A549 (cell line): ENCODE measurements around the gene SLC22A17. TPM values are rescaled to one million over a fixed set of nuclear protein-coding genes. Genes with fewer than 3 reads are reported as not detected.

ENCODE experiments used
- ATAC-seq, 2 experiments: fragments of 200-7000 bp in 1 of 2; fragments of >200 bp in 1 of 2; cut with Nextera tagmentation in 1 of 2; cut with Tn5 transposase in 1 of 2; 3 replicates each; pipeline versions ENCODE4 v1.8.0 to v1.9.1; 2018 to 2020; ENCODE audit warnings: mild to moderate bottlenecking in 1 of 2, moderate library complexity in 1 of 2
- CTCF ChIA-PET: fragments of 300-600 bp; sonication (Branson Sonifier 250); formaldehyde crosslinking; extraction: SDS; loops from one replicate; lab custom pipeline; 2021; ENCODE audit warnings: antibody characterized with exemption, inconsistent platforms; lab: Yijun Ruan, JAX
- POLR2A ChIA-PET: fragments of 350-600 bp; formaldehyde crosslinking; extraction: SDS; loops from one replicate; lab custom pipeline; 2021; ENCODE audit warnings: antibody characterized with exemption, inconsistent platforms; lab: Yijun Ruan, JAX
- DNase-seq, 2 experiments: peaks; one replicate each; pipeline versions ENCODE4 v3.0.0 to v3.0.0-alpha.2; 2011 to 2016; ENCODE audit warnings: low read depth in 1 of 2, low spot score in 1 of 2
- FAIRE-seq: peaks from 2 replicates; lab custom pipeline; 2011; peaks lifted over from hg19 to GRCh38; lab: Jason Lieb, UNC
- H3K27ac ChIP-seq, 2 experiments: fragments of >200 bp; sonication (Bioruptor Twin); formaldehyde crosslinking; 3 replicates each; pipeline ENCODE4 v1.5.1; 2016 to 2017
- H3K4me1 ChIP-seq: fragments of >200 bp; sonication (Bioruptor Twin); formaldehyde crosslinking; 3 replicates; pipeline ENCODE4 v1.6.1; 2016
- H3K4me2 ChIP-seq: fragments of >200 bp; sonication (Bioruptor Twin); formaldehyde crosslinking; 3 replicates; pipeline ENCODE4 v1.6.1; 2016
- H3K4me3 ChIP-seq: fragments of >200 bp; sonication (Bioruptor Twin); formaldehyde crosslinking; 3 replicates; pipeline ENCODE4 v1.5.1; 2016
- H3K9me3 ChIP-seq: fragments of >200 bp; sonication (Bioruptor Twin); formaldehyde crosslinking; 3 replicates; pipeline ENCODE4 v1.6.1; 2016
- CBX8 ChIP-seq: fragments of 200-600 bp; sonication (generic); IDR thresholded peaks from 2 replicates; pipeline ENCODE4 v1.6.1; 2016
- CEBPB ChIP-seq, 2 experiments: fragments of >200 bp in 1 of 2; sonication (Bioruptor Twin) in 1 of 2; formaldehyde crosslinking in 1 of 2; IDR thresholded peaks; 2 replicates each; pipeline ENCODE4 v1.6.1; 2012 to 2016
- CHD4 ChIP-seq: fragments of 200-600 bp; sonication (generic); IDR thresholded peaks from 2 replicates; pipeline ENCODE4 v1.6.1; 2016; ENCODE audit warnings: antibody characterized with exemption, mild to moderate bottlenecking, borderline replicate concordance
- EHF ChIP-seq: fragments of 250-450 bp; sonication (Bioruptor Pico); IDR thresholded peaks from 2 replicates; pipeline ENCODE4 v1.5.0; 2020; ENCODE audit warnings: mild to moderate bottlenecking
- EHMT2 ChIP-seq: fragments of 200-600 bp; sonication (generic); IDR thresholded peaks from 2 replicates; pipeline ENCODE4 v1.6.1; 2016; ENCODE audit warnings: antibody characterized with exemption, low read depth, mild to moderate bottlenecking, moderate library complexity
- ESRRA ChIP-seq: fragments of 150-350 bp; IDR thresholded peaks from 2 replicates; pipeline ENCODE4 v1.6.1; 2014; ENCODE audit warnings: mild to moderate bottlenecking, low read length, borderline replicate concordance
- FOSB ChIP-seq: fragments of 250-450 bp; sonication (Bioruptor Pico); IDR thresholded peaks from 2 replicates; pipeline ENCODE4 v1.5.0; 2020; ENCODE audit warnings: mild to moderate bottlenecking, moderate library complexity
- FOSL2 ChIP-seq, 2 experiments: fragments of 450-650 bp in 1 of 2; fragments of >200 bp in 1 of 2; sonication (Bioruptor Twin) in 1 of 2; formaldehyde crosslinking; IDR thresholded peaks; 2 replicates each; pipeline versions ENCODE4 v1.5.0 to v1.6.1; 2016 to 2020; ENCODE audit warnings: mild to moderate bottlenecking in 1 of 2, moderate library complexity in 1 of 2
- FOXS1 ChIP-seq: fragments of 250-450 bp; sonication (Bioruptor Pico); IDR thresholded peaks from 2 replicates; pipeline ENCODE4 v1.5.0; 2020; ENCODE audit warnings: mild to moderate bottlenecking, moderate library complexity
- HEYL ChIP-seq: fragments of 250-450 bp; sonication (Bioruptor Pico); IDR thresholded peaks from 2 replicates; pipeline ENCODE4 v1.8.0; 2021; ENCODE audit warnings: mild to moderate bottlenecking, moderate library complexity
- JUN ChIP-seq, 2 experiments: fragments of >200 bp; sonication (Bioruptor Twin); formaldehyde crosslinking; IDR thresholded peaks; 2 replicates in 1 of 2; 3 replicates in 1 of 2; pipeline ENCODE4 v1.6.1; 2016 to 2017
- JUNB ChIP-seq: fragments of >200 bp; sonication (Bioruptor Twin); formaldehyde crosslinking; IDR thresholded peaks from 2 replicates; pipeline ENCODE4 v1.6.1; 2016
- MAX ChIP-seq: IDR thresholded peaks from 2 replicates; pipeline ENCODE4 v1.6.1; 2012
- MYC ChIP-seq: IDR thresholded peaks from 2 replicates; pipeline ENCODE4 v1.6.1; 2012; ENCODE audit warnings: mild to moderate bottlenecking, inconsistent platforms, low read length, improper control_type of control experiment, borderline replicate concordance
- NPAS2 ChIP-seq: fragments of 250-450 bp; sonication (Bioruptor Pico); IDR thresholded peaks from 2 replicates; pipeline ENCODE4 v1.8.0; 2022; ENCODE audit warnings: mild to moderate bottlenecking, moderate library complexity, borderline replicate concordance
- NR3C1 ChIP-seq: fragments of >200 bp; sonication (Bioruptor Twin); formaldehyde crosslinking; IDR thresholded peaks from 3 replicates; pipeline ENCODE4 v1.6.1; 2017
- PBX3 ChIP-seq: IDR thresholded peaks from 2 replicates; pipeline ENCODE4 v1.6.1; 2012
- RARB ChIP-seq: fragments of 250-450 bp; sonication (Bioruptor Pico); IDR thresholded peaks from 2 replicates; pipeline ENCODE4 v1.8.0; 2021; ENCODE audit warnings: mild to moderate bottlenecking, moderate library complexity
- RCOR1 ChIP-seq: fragments of 150-350 bp; IDR thresholded peaks from 2 replicates; pipeline ENCODE4 v1.6.1; 2014; ENCODE audit warnings: antibody characterized with exemption, low read length, low read depth
- RNF2 ChIP-seq: fragments of 200-600 bp; sonication (generic); IDR thresholded peaks from 2 replicates; pipeline ENCODE4 v1.6.1; 2016; ENCODE audit warnings: low read depth, mild to moderate bottlenecking, antibody characterized with exemption, moderate library complexity, borderline replicate concordance
- SMC3 ChIP-seq: fragments of >200 bp; sonication (Bioruptor Twin); formaldehyde crosslinking; IDR thresholded peaks from 3 replicates; pipeline ENCODE4 v1.6.1; 2018; ENCODE audit warnings: inconsistent platforms
- USF2 ChIP-seq: fragments of 450-650 bp; IDR thresholded peaks from 2 replicates; pipeline ENCODE4 v1.6.1; 2014; ENCODE audit warnings: antibody characterized with exemption
- ZC3H11A ChIP-seq: fragments of 450-650 bp; IDR thresholded peaks from 2 replicates; pipeline ENCODE4 v1.6.1; 2014; ENCODE audit warnings: antibody characterized with exemption, mild to moderate bottlenecking
- ZFP36 ChIP-seq: fragments of 450-650 bp; IDR thresholded peaks from 2 replicates; pipeline ENCODE4 v1.6.1; 2014; ENCODE audit warnings: borderline replicate concordance; ENCODE audit not compliant: partially characterized antibody
- ZNF302 ChIP-seq: fragments of 250-450 bp; sonication (Bioruptor Pico); IDR thresholded peaks from 2 replicates; pipeline ENCODE4 v1.9.0; 2021; ENCODE audit warnings: inconsistent platforms, mild to moderate bottlenecking, moderate library complexity
- WGBS: methylation state at CpG from one replicate; pipeline ENCODE4 v1.1.6; 2017; ENCODE audit errors: missing lambda C conversion rate; 5-methylcytosine and 5-hydroxymethylcytosine counted together
- polyA plus RNA-seq, 4 experiments: library from polyadenylated mRNA; depleted of rRNA in 3 of 4; stranded (reverse); fragments of >200 nt; fragmentation: RNase III in 1 of 4; extraction: RNeasy Plus Mini Kit Qiagen cat#74134 plus additional on column Dnase treatment in 1 of 4; gene quantifications; 2 replicates in 3 of 4; 3 replicates in 1 of 4; pipeline ENCODE4 v1.2.3, GENCODE V29; 2011 to 2017
- TF ChIP-seq, protein P1 (sequence below): fragments of >200 bp; sonication (Bioruptor Twin); formaldehyde crosslinking; IDR thresholded peaks from 3 replicates; pipeline ENCODE4 v1.5.1; 2016
- TF ChIP-seq, protein P2 (sequence below): fragments of >200 bp; sonication (Bioruptor Twin); formaldehyde crosslinking; IDR thresholded peaks from 2 replicates; pipeline ENCODE4 v1.6.1; 2016
- TF ChIP-seq, protein P3 (sequence below): fragments of 150-350 bp; IDR thresholded peaks from 2 replicates; pipeline ENCODE4 v1.6.1; 2014; ENCODE audit warnings: low read depth, mild to moderate bottlenecking, low read length
- TF ChIP-seq, protein P4 (sequence below): IDR thresholded peaks from 2 replicates; pipeline ENCODE4 v1.6.1; 2012; ENCODE audit warnings: low read depth, borderline replicate concordance

Gene SLC22A17
- polyA plus RNA-seq, 2 of the 4 experiments (the other 2 are of a cell fraction): 3.5 to 8.4 TPM

GRCh38 chr14:23322568-23323517, 29.8 kb downstream of the SLC22A17 start (continued):
- TF ChIP-seq FOSL2 (IDR thresholded peaks at IDR 0.05) (no peak), FOSL2 (CRISPR knock-in tag; IDR thresholded peaks at IDR 0.05) (no peak), NPAS2 (no peak), JUNB (no peak)

GRCh38 chr14:23321572-23322547, 30.8 kb downstream of the SLC22A17 start:
- under 1% methylated on average over 25 of the region's 64 CpGs for WGBS
- DNase-seq (peak; percentile 41 to 44), FAIRE-seq (no peak), ATAC-seq (peak; percentile 43 to 51)
- Histone ChIP-seq H3K9me3 (no peaks in the 10 kb centered on the region), H3K4me3 (peak overlapping the region; percentile 97), H3K4me1 (peaks cover 24% of the 10 kb centered on the region), H3K4me2 (peak overlapping the region; percentile 87), H3K27ac (peak overlapping the region; percentile 99 to 100)
- ChIA-PET POLR2A (interaction anchor here (0.5 to 3.2 kb wide), 12 partner anchors 11 to 793 kb away, joined by 3 to 64 read pairs (median 6); partner anchors contain the start of genes ACIN1, BCL2L2, C14orf119 and DCAF11), CTCF (interaction anchor here (0.5 to 5.2 kb wide), 15 partner anchors 12 to 823 kb away, joined by 3 to 30 read pairs (median 5); partner anchors contain the start of genes PPP1R3E and SLC22A17)
- TF ChIP-seq ZC3H11A: no peak
- TF ChIP-seq CBX8: no peak
- 0 out of 2 replicates have a peak, but pooled peaks have one; percentile 37 for TF ChIP-seq MAX
- TF ChIP-seq CEBPB (IDR thresholded peaks at IDR 0.05): no peak
- TF ChIP-seq EHF (CRISPR knock-in tag): no peak
- TF ChIP-seq EHMT2: no peak
- no peak for TF ChIP-seq SMC3
- TF ChIP-seq HEYL: no peak
- TF ChIP-seq MYC: 0 out of 2 replicates have a peak, but pooled peaks have one; percentile 62
- no peak for TF ChIP-seq CHD4
- TF ChIP-seq, protein P1, sequence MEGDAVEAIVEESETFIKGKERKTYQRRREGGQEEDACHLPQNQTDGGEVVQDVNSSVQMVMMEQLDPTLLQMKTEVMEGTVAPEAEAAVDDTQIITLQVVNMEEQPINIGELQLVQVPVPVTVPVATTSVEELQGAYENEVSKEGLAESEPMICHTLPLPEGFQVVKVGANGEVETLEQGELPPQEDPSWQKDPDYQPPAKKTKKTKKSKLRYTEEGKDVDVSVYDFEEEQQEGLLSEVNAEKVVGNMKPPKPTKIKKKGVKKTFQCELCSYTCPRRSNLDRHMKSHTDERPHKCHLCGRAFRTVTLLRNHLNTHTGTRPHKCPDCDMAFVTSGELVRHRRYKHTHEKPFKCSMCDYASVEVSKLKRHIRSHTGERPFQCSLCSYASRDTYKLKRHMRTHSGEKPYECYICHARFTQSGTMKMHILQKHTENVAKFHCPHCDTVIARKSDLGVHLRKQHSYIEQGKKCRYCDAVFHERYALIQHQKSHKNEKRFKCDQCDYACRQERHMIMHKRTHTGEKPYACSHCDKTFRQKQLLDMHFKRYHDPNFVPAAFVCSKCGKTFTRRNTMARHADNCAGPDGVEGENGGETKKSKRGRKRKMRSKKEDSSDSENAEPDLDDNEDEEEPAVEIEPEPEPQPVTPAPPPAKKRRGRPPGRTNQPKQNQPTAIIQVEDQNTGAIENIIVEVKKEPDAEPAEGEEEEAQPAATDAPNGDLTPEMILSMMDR: no peak
- no peak for TF ChIP-seq JUNB
- no peak for TF ChIP-seq FOSB (CRISPR knock-in tag)
- TF ChIP-seq FOXS1 (CRISPR knock-in tag): no peak
- TF ChIP-seq, protein P2, sequence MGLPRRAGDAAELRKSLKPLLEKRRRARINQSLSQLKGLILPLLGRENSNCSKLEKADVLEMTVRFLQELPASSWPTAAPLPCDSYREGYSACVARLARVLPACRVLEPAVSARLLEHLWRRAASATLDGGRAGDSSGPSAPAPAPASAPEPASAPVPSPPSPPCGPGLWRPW: no peak
- TF ChIP-seq JUN (IDR thresholded peaks at IDR 0.05): peak in 1 of 2 experiments; percentile 8; a peak in 2 of 5 replicates
- TF ChIP-seq FOSL2 (IDR thresholded peaks at IDR 0.05): no peak
- no peak for TF ChIP-seq FOSL2 (CRISPR knock-in tag; IDR thresholded peaks at IDR 0.05)
- TF ChIP-seq NPAS2: no peak
- TF ChIP-seq, protein P3, sequence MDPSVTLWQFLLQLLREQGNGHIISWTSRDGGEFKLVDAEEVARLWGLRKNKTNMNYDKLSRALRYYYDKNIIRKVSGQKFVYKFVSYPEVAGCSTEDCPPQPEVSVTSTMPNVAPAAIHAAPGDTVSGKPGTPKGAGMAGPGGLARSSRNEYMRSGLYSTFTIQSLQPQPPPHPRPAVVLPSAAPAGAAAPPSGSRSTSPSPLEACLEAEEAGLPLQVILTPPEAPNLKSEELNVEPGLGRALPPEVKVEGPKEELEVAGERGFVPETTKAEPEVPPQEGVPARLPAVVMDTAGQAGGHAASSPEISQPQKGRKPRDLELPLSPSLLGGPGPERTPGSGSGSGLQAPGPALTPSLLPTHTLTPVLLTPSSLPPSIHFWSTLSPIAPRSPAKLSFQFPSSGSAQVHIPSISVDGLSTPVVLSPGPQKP: no peak
- no peak for TF ChIP-seq RARB (CRISPR knock-in tag)
- TF ChIP-seq RNF2: no peak
- TF ChIP-seq ZNF302 (CRISPR knock-in tag): no peak
- no peak for TF ChIP-seq USF2
- TF ChIP-seq ZFP36: no peak
- TF ChIP-seq ESRRA: no peak
- TF ChIP-seq, protein P4, sequence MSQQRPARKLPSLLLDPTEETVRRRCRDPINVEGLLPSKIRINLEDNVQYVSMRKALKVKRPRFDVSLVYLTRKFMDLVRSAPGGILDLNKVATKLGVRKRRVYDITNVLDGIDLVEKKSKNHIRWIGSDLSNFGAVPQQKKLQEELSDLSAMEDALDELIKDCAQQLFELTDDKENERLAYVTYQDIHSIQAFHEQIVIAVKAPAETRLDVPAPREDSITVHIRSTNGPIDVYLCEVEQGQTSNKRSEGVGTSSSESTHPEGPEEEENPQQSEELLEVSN: no peak
- TF ChIP-seq RCOR1: no peak
- no peak for TF ChIP-seq PBX3
- no peak for TF ChIP-seq NR3C1
